ENCODE measurements around the gene SFXN2. TPM values are rescaled to one million over a fixed set of nuclear protein-coding genes. Genes with fewer than 3 reads are reported as not detected.

Gene SFXN2
- total and polyA plus RNA-seq, 8 donors: 15.7 to 21.0 (median 17.9) TPM

- no peak for ATAC-seq
- H3K36me3 ChIP-seq: no peaks in the 10 kb centered on the region
- peaks cover 73 to 98% of the 10 kb centered on the region in 2 donors for H3K4me1 ChIP-seq
- H3K9me3 ChIP-seq: no peaks in the 10 kb centered on the region
- intact Hi-C loops (cut with DNase I): no loop called here
- DNase-seq: no peak
- H3K27ac ChIP-seq: peak overlapping the region; percentile 13 to 96
- H3K27me3 ChIP-seq: no peaks in the 10 kb centered on the region
- H3K4me3 ChIP-seq: no peak overlapping the region
- TF ChIP-seq, protein P1, sequence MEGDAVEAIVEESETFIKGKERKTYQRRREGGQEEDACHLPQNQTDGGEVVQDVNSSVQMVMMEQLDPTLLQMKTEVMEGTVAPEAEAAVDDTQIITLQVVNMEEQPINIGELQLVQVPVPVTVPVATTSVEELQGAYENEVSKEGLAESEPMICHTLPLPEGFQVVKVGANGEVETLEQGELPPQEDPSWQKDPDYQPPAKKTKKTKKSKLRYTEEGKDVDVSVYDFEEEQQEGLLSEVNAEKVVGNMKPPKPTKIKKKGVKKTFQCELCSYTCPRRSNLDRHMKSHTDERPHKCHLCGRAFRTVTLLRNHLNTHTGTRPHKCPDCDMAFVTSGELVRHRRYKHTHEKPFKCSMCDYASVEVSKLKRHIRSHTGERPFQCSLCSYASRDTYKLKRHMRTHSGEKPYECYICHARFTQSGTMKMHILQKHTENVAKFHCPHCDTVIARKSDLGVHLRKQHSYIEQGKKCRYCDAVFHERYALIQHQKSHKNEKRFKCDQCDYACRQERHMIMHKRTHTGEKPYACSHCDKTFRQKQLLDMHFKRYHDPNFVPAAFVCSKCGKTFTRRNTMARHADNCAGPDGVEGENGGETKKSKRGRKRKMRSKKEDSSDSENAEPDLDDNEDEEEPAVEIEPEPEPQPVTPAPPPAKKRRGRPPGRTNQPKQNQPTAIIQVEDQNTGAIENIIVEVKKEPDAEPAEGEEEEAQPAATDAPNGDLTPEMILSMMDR (IDR thresholded peaks at IDR 0.05): no peak
Measured at GRCh38 chr10:102778781-102779180, 64.3 kb downstream of the SFXN2 start.

DNA sequence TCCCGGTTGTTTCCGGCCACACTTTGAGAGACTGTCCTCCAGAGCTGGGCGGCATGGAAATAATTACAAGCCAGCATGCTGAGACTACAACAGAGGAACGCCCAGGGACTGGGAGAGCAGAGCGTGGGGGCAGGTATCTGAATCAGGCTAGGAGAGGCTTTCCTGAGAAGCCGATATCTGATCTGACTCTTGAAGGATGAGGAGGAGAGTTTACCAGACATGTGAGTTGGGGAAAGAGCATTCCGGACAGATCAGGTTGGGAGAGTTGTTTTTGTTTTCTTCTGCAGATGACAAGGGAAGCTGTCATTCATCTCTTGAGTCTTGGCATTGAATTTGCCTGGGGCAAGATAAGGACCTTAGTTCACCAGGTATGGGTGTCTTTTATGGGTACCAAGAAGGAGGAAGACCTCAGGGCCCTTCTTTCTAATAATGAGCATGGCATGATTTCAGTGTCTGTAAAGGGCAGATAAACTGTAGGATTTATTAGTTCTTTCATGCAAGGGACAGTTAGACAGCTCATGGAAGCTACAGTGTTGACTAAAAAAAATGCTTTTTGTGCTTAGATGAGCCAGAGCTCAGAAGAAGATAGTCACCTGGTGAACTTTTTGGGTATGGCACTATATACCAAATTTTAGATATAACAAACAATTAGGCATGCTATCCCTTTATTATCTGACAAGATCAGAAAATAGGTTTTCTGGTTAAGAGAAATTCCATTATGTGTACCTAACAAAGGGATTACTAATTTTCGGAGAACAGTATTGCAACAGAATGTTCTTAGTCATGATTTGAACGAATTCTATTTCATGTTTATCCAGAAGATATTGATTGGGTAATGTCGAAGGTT, 65.5 kb downstream of the SFXN2 start:
- TF ChIP-seq, protein P1 (IDR thresholded peaks at IDR 0.05): no peak
- no peaks in the 10 kb centered on the region for H3K9me3 ChIP-seq
- intact Hi-C loops (cut with DNase I): no loop called here
- H3K27me3 ChIP-seq: no peaks in the 10 kb centered on the region
- H3K4me3 ChIP-seq: no peak overlapping the region
- H3K36me3 ChIP-seq: no peaks in the 10 kb centered on the region
- DNase-seq: no peak
- peaks cover 67 to 98% of the 10 kb centered on the region in 2 donors for H3K4me1 ChIP-seq
- peak overlapping the region; percentile 14 to 27 for H3K27ac ChIP-seq
- no peak for ATAC-seq

GRCh38 chr10:102780527-102780808, 66.0 kb downstream of the SFXN2 start:
- no peaks in the 10 kb centered on the region for H3K9me3 ChIP-seq
- no peaks in the 10 kb centered on the region for H3K36me3 ChIP-seq
- intact Hi-C loops (cut with DNase I): no loop called here
- peak overlapping the region; percentile 77 to 91 for H3K27ac ChIP-seq
- ATAC-seq (no peak), DNase-seq (no peak)
- TF ChIP-seq, protein P1 (IDR thresholded peaks at IDR 0.05): no peak
- no peaks in the 10 kb centered on the region for H3K27me3 ChIP-seq
- peaks cover 68 to 98% of the 10 kb centered on the region in 2 donors for H3K4me1 ChIP-seq
- no peak overlapping the region for H3K4me3 ChIP-seq

DNA sequence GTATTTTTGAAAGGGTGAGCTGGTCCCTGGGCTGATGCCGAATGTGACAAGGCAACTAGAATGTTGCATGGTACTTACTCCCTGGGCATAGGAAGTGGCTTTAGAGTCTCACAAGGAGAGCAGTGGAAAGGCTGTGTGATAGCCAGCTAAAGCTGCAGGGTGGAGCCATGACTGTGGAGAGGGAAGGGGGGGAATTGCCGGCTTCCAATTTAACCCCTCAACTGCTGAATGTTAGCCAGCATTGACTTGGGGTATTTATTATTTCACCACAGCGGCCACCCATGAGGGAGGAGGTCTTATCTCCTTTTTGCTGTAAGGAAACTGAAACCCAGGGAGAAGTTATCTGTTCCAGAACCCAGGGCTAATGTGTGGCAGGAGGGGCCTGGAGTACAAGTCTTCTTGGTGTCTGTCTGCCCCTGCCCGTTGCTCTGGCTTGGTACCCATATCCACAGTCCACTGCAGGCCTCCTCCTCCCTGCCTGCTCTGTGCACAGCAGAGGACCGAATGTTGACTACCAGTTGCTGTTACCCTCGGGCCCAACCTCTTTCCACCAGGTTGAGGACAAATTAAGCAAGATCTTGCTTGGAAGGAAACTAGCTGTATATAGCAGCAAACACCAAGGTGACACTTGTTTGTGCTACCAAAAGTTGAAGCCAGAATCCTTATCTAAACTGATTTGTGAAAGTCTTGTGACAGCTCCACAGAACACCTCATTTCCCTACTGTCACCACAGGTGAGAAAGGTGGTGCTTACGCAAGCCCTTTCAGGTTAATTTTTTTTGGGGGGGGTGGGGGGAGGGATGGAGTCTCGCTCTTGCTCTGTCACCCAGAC, 66.9 kb downstream of the SFXN2 start:
- peaks cover 68 to 98% of the 10 kb centered on the region in 2 donors for H3K4me1 ChIP-seq
- no peaks in the 10 kb centered on the region for H3K27me3 ChIP-seq
- no peaks in the 10 kb centered on the region for H3K36me3 ChIP-seq
- ATAC-seq (peak; percentile 10), DNase-seq (peak in 1 of 4 donors; percentile 64)
- no peak overlapping the region for H3K4me3 ChIP-seq
- intact Hi-C loops (cut with DNase I): no loop called here
- peak overlapping the region; percentile 77 to 91 for H3K27ac ChIP-seq
- H3K9me3 ChIP-seq: no peaks in the 10 kb centered on the region
- TF ChIP-seq, protein P1 (IDR thresholded peaks at IDR 0.05): no peak
